MM.1S (cell line): Measurements from ENCODE around the gene MYO5C.
A peak's percentile ranks its signal among the peaks of the same experiment; 100 is the strongest.

Experiments used
- EZH2 ChIP-seq: fragments of 300-600 bp; sonication (generic); optimal IDR thresholded peaks from 2 replicates; pipeline ENCODE3; 2017; ENCODE audit warnings: low read depth, mild to moderate bottlenecking, antibody characterized with exemption, low read length, mixed read lengths
- EZH2phosphoT487 ChIP-seq: fragments of 300-600 bp; sonication (generic); IDR thresholded peaks from 2 replicates; pipeline ENCODE4 v1.6.1; 2018; ENCODE audit warnings: antibody characterized with exemption, low read length
- TF ChIP-seq, protein P1 (sequence below): fragments of 300-600 bp; sonication (generic); IDR thresholded peaks from 2 replicates; pipeline ENCODE4 v1.5.1; 2016; ENCODE audit warnings: antibody characterized with exemption, low read length, mixed read lengths

DNA sequence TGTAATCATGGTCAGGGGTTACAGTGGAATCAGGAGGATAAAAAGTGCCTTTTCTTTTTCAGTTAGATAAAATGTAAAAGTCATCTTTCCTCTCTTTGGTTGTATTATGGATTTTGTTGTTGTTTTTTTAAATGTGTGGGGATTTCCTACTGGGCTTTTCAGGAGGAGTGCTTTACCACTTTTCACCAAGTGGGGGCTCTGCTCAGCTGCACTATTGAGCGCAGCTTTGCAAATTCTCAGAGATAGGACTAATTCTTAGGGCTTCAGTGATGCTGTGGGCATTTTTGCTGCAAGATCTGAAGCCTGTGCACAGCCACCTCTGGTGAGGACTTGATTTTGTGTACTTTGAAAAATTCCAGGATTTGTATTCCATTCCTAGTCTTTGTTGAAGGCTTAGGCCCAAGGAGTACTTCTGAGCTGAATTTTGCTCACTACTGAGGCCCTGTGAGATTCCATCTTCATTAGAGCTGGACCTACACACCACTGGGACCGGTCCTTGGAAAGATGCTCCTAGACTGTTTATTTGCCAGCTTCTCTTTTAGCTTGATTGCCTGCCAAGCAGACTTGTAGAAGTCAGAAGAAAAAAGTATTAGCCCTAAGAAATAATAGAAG, 111.9 kb downstream of the MYO5C start:
- TF ChIP-seq, protein P1, sequence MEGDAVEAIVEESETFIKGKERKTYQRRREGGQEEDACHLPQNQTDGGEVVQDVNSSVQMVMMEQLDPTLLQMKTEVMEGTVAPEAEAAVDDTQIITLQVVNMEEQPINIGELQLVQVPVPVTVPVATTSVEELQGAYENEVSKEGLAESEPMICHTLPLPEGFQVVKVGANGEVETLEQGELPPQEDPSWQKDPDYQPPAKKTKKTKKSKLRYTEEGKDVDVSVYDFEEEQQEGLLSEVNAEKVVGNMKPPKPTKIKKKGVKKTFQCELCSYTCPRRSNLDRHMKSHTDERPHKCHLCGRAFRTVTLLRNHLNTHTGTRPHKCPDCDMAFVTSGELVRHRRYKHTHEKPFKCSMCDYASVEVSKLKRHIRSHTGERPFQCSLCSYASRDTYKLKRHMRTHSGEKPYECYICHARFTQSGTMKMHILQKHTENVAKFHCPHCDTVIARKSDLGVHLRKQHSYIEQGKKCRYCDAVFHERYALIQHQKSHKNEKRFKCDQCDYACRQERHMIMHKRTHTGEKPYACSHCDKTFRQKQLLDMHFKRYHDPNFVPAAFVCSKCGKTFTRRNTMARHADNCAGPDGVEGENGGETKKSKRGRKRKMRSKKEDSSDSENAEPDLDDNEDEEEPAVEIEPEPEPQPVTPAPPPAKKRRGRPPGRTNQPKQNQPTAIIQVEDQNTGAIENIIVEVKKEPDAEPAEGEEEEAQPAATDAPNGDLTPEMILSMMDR = peak; percentile 61
- TF ChIP-seq EZH2 = no peak
- TF ChIP-seq EZH2phosphoT487 = no peak
